Measurements from ENCODE around the gene ATP8B3. TPM values are rescaled to one million over a fixed set of nuclear protein-coding genes. Genes with fewer than 3 reads are reported as not detected.

ATP8B3 gene
- total and polyA plus RNA-seq, 3 donors from 2014 or later = 33.2 to 84.2 (median 38.0) TPM

- no peak for DNase-seq
- Histone ChIP-seq H3K36me3 (ENCODE audit: low read depth, missing control alignments) (no peaks in the 10 kb centered on the region), H3K4me1 (peaks cover 3% of the 10 kb centered on the region), H3K4me3 (no peak overlapping the region), H3K27ac (no peak overlapping the region), H3K9me3 (no peaks in the 10 kb centered on the region), H3K27me3 (peaks cover under 1% of the 10 kb centered on the region)
- no peak for TF ChIP-seq CTCF (IDR thresholded peaks at IDR 0.05)
- TF ChIP-seq POLR2A (IDR thresholded peaks at IDR 0.05) = no peak
- 8 to 11% methylated on average over 10 to 14 of the region's 14 CpGs for WGBS, 2 donors
- intact Hi-C loops (cut with DNase I; ENCODE audit: low total_unique reads) = no loop called here
These were observed 61.6 kb downstream of the ATP8B3 start for GRCh38 chr19:1750343-1751021.

GRCh38 chr19:1749373-1750342, 62.4 kb downstream of the ATP8B3 start:
- Histone ChIP-seq H3K27ac (no peak overlapping the region), H3K36me3 (ENCODE audit: low read depth, missing control alignments) (no peaks in the 10 kb centered on the region), H3K27me3 (no peaks in the 10 kb centered on the region), H3K4me1 (peaks cover 3% of the 10 kb centered on the region), H3K4me3 (no peak overlapping the region), H3K9me3 (no peaks in the 10 kb centered on the region)
- 1 to 2% methylated on average over 10 to 68 of the region's 99 CpGs for WGBS, 2 donors
- intact Hi-C loops (cut with DNase I; ENCODE audit: low total_unique reads) = no loop called here
- no peak for DNase-seq
- TF ChIP-seq CTCF (IDR thresholded peaks at IDR 0.05) (no peak), POLR2A (IDR thresholded peaks at IDR 0.05) (no peak)

- 2 to 20% methylated on average over 1 to 37 of the region's 45 CpGs for WGBS, 2 donors
- no peaks in the 10 kb centered on the region for H3K36me3 ChIP-seq (ENCODE audit: low read depth, missing control alignments)
- H3K27ac ChIP-seq = no peak overlapping the region
- intact Hi-C loops (cut with DNase I; ENCODE audit: low total_unique reads) = no loop called here
- H3K4me3 ChIP-seq = no peak overlapping the region
- DNase-seq = no peak
- TF ChIP-seq POLR2A (IDR thresholded peaks at IDR 0.05) = no peak
- TF ChIP-seq CTCF (IDR thresholded peaks at IDR 0.05) = no peak
- H3K9me3 ChIP-seq = no peaks in the 10 kb centered on the region
- peaks cover 3% of the 10 kb centered on the region for H3K4me1 ChIP-seq
- H3K27me3 ChIP-seq = no peaks in the 10 kb centered on the region
These were observed 63.2 kb downstream of the ATP8B3 start for GRCh38 chr19:1748873-1749341.

- no peak overlapping the region for H3K27ac ChIP-seq
- H3K4me1 ChIP-seq = peaks cover 3% of the 10 kb centered on the region
- intact Hi-C loops (cut with DNase I; ENCODE audit: low total_unique reads) = no loop called here
- no peaks in the 10 kb centered on the region for H3K36me3 ChIP-seq (ENCODE audit: low read depth, missing control alignments)
- no peaks in the 10 kb centered on the region for H3K27me3 ChIP-seq
- H3K9me3 ChIP-seq = no peaks in the 10 kb centered on the region
- TF ChIP-seq CTCF (IDR thresholded peaks at IDR 0.05) (no peak), POLR2A (IDR thresholded peaks at IDR 0.05) (no peak)
- H3K4me3 ChIP-seq = no peak overlapping the region
- DNase-seq = no peak
- 1 to 2% methylated on average over 18 to 58 of the region's 61 CpGs for WGBS, 2 donors
These were observed 63.8 kb downstream of the ATP8B3 start for GRCh38 chr19:1748115-1748872.

All from testis (tissue), 3 donors.